Lower leg skin (tissue), 3 donors: ENCODE results near the gene MMP11.

Experiments used
- CTCF ChIP-seq, 3 donors: fragments of 450-650 bp; IDR thresholded peaks; one replicate each; pipeline ENCODE4 v1.5.1; 2016; ENCODE audit warnings: antibody characterized with exemption in 3 of 3, mild to moderate bottlenecking in 3 of 3, moderate library complexity in 2 of 3
- POLR2A ChIP-seq, 2 donors: fragments of 450-650 bp; IDR thresholded peaks; one replicate each; pipeline ENCODE4 v1.6.1; 2016 to 2017; ENCODE audit warnings: antibody characterized with exemption in 2 of 2, mild to moderate bottlenecking in 1 of 2, moderate library complexity in 1 of 2

- no peak for TF ChIP-seq CTCF (IDR thresholded peaks at IDR 0.05)
- TF ChIP-seq POLR2A (IDR thresholded peaks at IDR 0.05): no peak
Measured at GRCh38 chr22:23744485-23744884, 28.2 kb upstream of the MMP11 start.
